CD8-positive, alpha-beta memory T cell (primary cell): Measurements from ENCODE around the gene SPNS3. TPM values are rescaled to one million over a fixed set of nuclear protein-coding genes. Genes with fewer than 3 reads are reported as not detected.

Source experiments
- CTCF ChIA-PET: fragments of 350-600 bp; sonication (Branson Sonifier 250); formaldehyde crosslinking; loops from one replicate; lab custom pipeline; 2021; ENCODE audit warnings: antibody characterized with exemption; lab: Charles Lee
- POLR2A ChIA-PET: fragments of 350-600 bp; sonication (Branson Sonifier 250); formaldehyde crosslinking; loops from one replicate; lab custom pipeline; 2021; ENCODE audit warnings: antibody characterized with exemption; lab: Charles Lee
- DNase-seq, 5 donors: peaks; one replicate each; pipeline versions ENCODE4 v3.0.0 to v3.0.0-alpha.2; 2020 to 2022; ENCODE audit warnings: mixed read lengths in 1 of 5
- H3K27ac ChIP-seq: one replicate; pipeline ENCODE4 v1.7.0; 2013; ENCODE audit warnings: low read depth, mild to moderate bottlenecking, low read length, moderate library complexity
- H3K27me3 ChIP-seq: 2 replicates; pipeline ENCODE4 v1.7.0; 2013; ENCODE audit warnings: low read length, mild to moderate bottlenecking; ENCODE audit not compliant: insufficient read depth, poor library complexity, severe bottlenecking
- H3K36me3 ChIP-seq: 2 replicates; pipeline ENCODE4 v1.7.0; 2013; ENCODE audit warnings: mild to moderate bottlenecking, low read length, moderate library complexity; ENCODE audit not compliant: insufficient read depth
- H3K4me1 ChIP-seq: 2 replicates; pipeline ENCODE4 v1.7.0; 2013; ENCODE audit warnings: mild to moderate bottlenecking, low read length, moderate library complexity; ENCODE audit not compliant: insufficient read depth
- H3K4me3 ChIP-seq: 2 replicates; pipeline ENCODE4 v1.7.0; 2013; ENCODE audit warnings: mild to moderate bottlenecking, low read length
- H3K9me3 ChIP-seq: 2 replicates; pipeline ENCODE4 v1.7.0; 2013; ENCODE audit warnings: mild to moderate bottlenecking, low read length
- H3K27ac Mint-ChIP-seq, 8 donors: one replicate each; pipeline ENCODE4 v1.8.0; 2020 to 2021; ENCODE audit warnings: mixed read lengths in 8 of 8, mild to moderate bottlenecking in 6 of 8, inconsistent platforms in 3 of 8, moderate library complexity in 3 of 8
- H3K27me3 Mint-ChIP-seq, 2 donors: one replicate each; pipeline ENCODE4 v1.8.0; 2020 to 2021; ENCODE audit warnings: mixed read lengths in 2 of 2, mild to moderate bottlenecking in 1 of 2, moderate library complexity in 1 of 2
- H3K36me3 Mint-ChIP-seq, 3 donors: one replicate each; pipeline ENCODE4 v1.8.0; 2020 to 2021; ENCODE audit warnings: mixed read lengths in 3 of 3, inconsistent platforms in 1 of 3, mild to moderate bottlenecking in 1 of 3
- H3K4me1 Mint-ChIP-seq, 3 donors: one replicate each; pipeline ENCODE4 v1.8.0; 2020 to 2021; ENCODE audit warnings: mixed read lengths in 3 of 3, inconsistent platforms in 1 of 3, mild to moderate bottlenecking in 1 of 3
- H3K4me3 Mint-ChIP-seq, 7 donors: one replicate each; pipeline ENCODE4 v1.8.0; 2020 to 2021; ENCODE audit warnings: mixed read lengths in 7 of 7, mild to moderate bottlenecking in 6 of 7, moderate library complexity in 4 of 7, inconsistent platforms in 2 of 7
- H3K9me3 Mint-ChIP-seq, 5 donors: one replicate each; pipeline ENCODE4 v1.8.0; 2020 to 2022; ENCODE audit warnings: mixed read lengths in 5 of 5, mild to moderate bottlenecking in 3 of 5, moderate library complexity in 2 of 5, inconsistent platforms in 1 of 5
- polyA plus RNA-seq: library from polyadenylated mRNA; unstranded; fragments of 300-500 nt; fragmentation: Illumina TruSeq; gene quantifications from one replicate; pipeline ENCODE4 v1.2.3, GENCODE V29; 2021
- total RNA-seq, 2 experiments: library from RNA; stranded (reverse); gene quantifications; one replicate each; pipeline ENCODE4 v1.2.3, GENCODE V29; 2021

Gene SPNS3
- total and polyA plus RNA-seq, 3 experiments from 2014 or later: 7.3 to 10.0 (median 7.5) TPM

- Histone ChIP-seq H3K4me3 (no peak overlapping the region), H3K27me3 (no peaks in the 10 kb centered on the region), H3K36me3 (no peaks in the 10 kb centered on the region), H3K27ac (no peak overlapping the region), H3K9me3 (no peaks in the 10 kb centered on the region), H3K4me1 (peaks cover 5% of the 10 kb centered on the region)
- ChIA-PET POLR2A (interaction anchor here (0.6 kb wide), 1 partner anchor 21 kb away, joined by 4 read pairs; no protein-coding TSS in a partner anchor), CTCF (no interaction called here)
- no peak overlapping the region for H3K27ac Mint-ChIP-seq
- H3K27me3 Mint-ChIP-seq: peaks cover 0 to 3% of the 10 kb centered on the region in 2 donors
- H3K9me3 Mint-ChIP-seq: no peaks in the 10 kb centered on the region
- DNase-seq: no peak
- peak overlapping the region in 1 of 7 donors; percentile 8 for H3K4me3 Mint-ChIP-seq
- peaks cover 0 to 10% (median 4%) of the 10 kb centered on the region in 3 donors for H3K4me1 Mint-ChIP-seq
- H3K36me3 Mint-ChIP-seq: no peaks in the 10 kb centered on the region
Observed at GRCh38 chr17:4475463-4475862, 41.7 kb downstream of the SPNS3 start.

GRCh38 chr17:4476017-4476416, 42.3 kb downstream of the SPNS3 start:
- Histone ChIP-seq H3K9me3 (no peaks in the 10 kb centered on the region), H3K27me3 (no peaks in the 10 kb centered on the region), H3K4me1 (peaks cover 10% of the 10 kb centered on the region), H3K27ac (no peak overlapping the region), H3K36me3 (no peaks in the 10 kb centered on the region), H3K4me3 (no peak overlapping the region)
- Mint-ChIP-seq H3K27me3 (peaks cover 0 to 3% of the 10 kb centered on the region in 2 donors), H3K9me3 (no peaks in the 10 kb centered on the region), H3K4me1 (peaks cover 4 to 16% (median 7%) of the 10 kb centered on the region in 3 donors), H3K4me3 (no peak overlapping the region), H3K36me3 (no peaks in the 10 kb centered on the region), H3K27ac (no peak overlapping the region)
- POLR2A ChIA-PET: interaction anchor here (0.6 kb wide), 1 partner anchor 22 kb away, joined by 4 read pairs; no protein-coding TSS in a partner anchor
- CTCF ChIA-PET: no interaction called here
- DNase-seq: no peak

GRCh38 chr17:4476511-4477070, 42.9 kb downstream of the SPNS3 start:
- no peaks in the 10 kb centered on the region for H3K36me3 ChIP-seq
- H3K4me3 ChIP-seq: no peak overlapping the region
- H3K9me3 ChIP-seq: no peaks in the 10 kb centered on the region
- no peaks in the 10 kb centered on the region for H3K27me3 ChIP-seq
- Mint-ChIP-seq H3K27ac (no peak overlapping the region), H3K4me3 (no peak overlapping the region), H3K4me1 (peaks cover 9 to 21% (median 13%) of the 10 kb centered on the region in 3 donors), H3K36me3 (no peaks in the 10 kb centered on the region), H3K9me3 (no peaks in the 10 kb centered on the region), H3K27me3 (peaks cover 0 to 3% of the 10 kb centered on the region in 2 donors)
- CTCF ChIA-PET: no interaction called here
- H3K27ac ChIP-seq: no peak overlapping the region
- peaks cover 16% of the 10 kb centered on the region for H3K4me1 ChIP-seq
- POLR2A ChIA-PET: no interaction called here
- DNase-seq: no peak

GRCh38 chr17:4477255-4477791, 43.6 kb downstream of the SPNS3 start:
- no peaks in the 10 kb centered on the region for H3K9me3 Mint-ChIP-seq
- H3K36me3 Mint-ChIP-seq: no peaks in the 10 kb centered on the region
- H3K4me1 ChIP-seq: peaks cover 19% of the 10 kb centered on the region
- peaks cover 0 to 3% of the 10 kb centered on the region in 2 donors for H3K27me3 Mint-ChIP-seq
- no peaks in the 10 kb centered on the region for H3K9me3 ChIP-seq
- peak overlapping the region in 1 of 8 donors; percentile 42 for H3K27ac Mint-ChIP-seq
- no peak overlapping the region for H3K4me3 ChIP-seq
- ChIA-PET CTCF (interaction anchor here (1.3 kb wide), 1 partner anchor 22 kb away, joined by 3 read pairs; the partner anchor contains the start of gene SPNS2), POLR2A (no interaction called here)
- no peak overlapping the region for H3K4me3 Mint-ChIP-seq
- DNase-seq: no peak
- H3K27me3 ChIP-seq: no peaks in the 10 kb centered on the region
- H3K36me3 ChIP-seq: no peaks in the 10 kb centered on the region
- no peak overlapping the region for H3K27ac ChIP-seq
- H3K4me1 Mint-ChIP-seq: peaks cover 15 to 29% (median 16%) of the 10 kb centered on the region in 3 donors

GRCh38 chr17:4478318-4478830, 44.6 kb downstream of the SPNS3 start:
- H3K27ac ChIP-seq: no peak overlapping the region
- POLR2A ChIA-PET: interaction anchor here (0.6 kb wide), 1 partner anchor 19 kb away, joined by 3 read pairs; no protein-coding TSS in a partner anchor
- no peak overlapping the region for H3K4me3 ChIP-seq
- DNase-seq: no peak
- CTCF ChIA-PET: interaction anchor here (1.3 kb wide), 1 partner anchor 21 kb away, joined by 3 read pairs; the partner anchor contains the start of gene SPNS2
- H3K4me3 Mint-ChIP-seq: no peak overlapping the region
- peaks cover 19% of the 10 kb centered on the region for H3K4me1 ChIP-seq
- no peaks in the 10 kb centered on the region for H3K9me3 Mint-ChIP-seq
- H3K27me3 Mint-ChIP-seq: peaks cover 0 to 3% of the 10 kb centered on the region in 2 donors
- H3K27ac Mint-ChIP-seq: peak overlapping the region in 3 of 8 donors; percentile 5 to 66 (median 27)
- no peaks in the 10 kb centered on the region for H3K9me3 ChIP-seq
- peaks cover 19 to 37% (median 25%) of the 10 kb centered on the region in 3 donors for H3K4me1 Mint-ChIP-seq
- H3K27me3 ChIP-seq: no peaks in the 10 kb centered on the region
- H3K36me3 Mint-ChIP-seq: no peaks in the 10 kb centered on the region
- no peaks in the 10 kb centered on the region for H3K36me3 ChIP-seq

- Histone ChIP-seq H3K27me3 (no peaks in the 10 kb centered on the region), H3K36me3 (no peaks in the 10 kb centered on the region), H3K9me3 (no peaks in the 10 kb centered on the region), H3K27ac (no peak overlapping the region), H3K4me3 (no peak overlapping the region), H3K4me1 (peaks cover 25% of the 10 kb centered on the region)
- ChIA-PET CTCF (no interaction called here), POLR2A (no interaction called here)
- H3K36me3 Mint-ChIP-seq: peaks cover 0 to 3% (median 0%) of the 10 kb centered on the region in 3 donors
- peaks cover 23 to 45% (median 32%) of the 10 kb centered on the region in 3 donors for H3K4me1 Mint-ChIP-seq
- H3K9me3 Mint-ChIP-seq: no peaks in the 10 kb centered on the region
- no peak overlapping the region for H3K4me3 Mint-ChIP-seq
- peak overlapping the region in 4 of 8 donors; percentile 24 to 66 (median 50) for H3K27ac Mint-ChIP-seq
- H3K27me3 Mint-ChIP-seq: peaks cover 0 to 3% of the 10 kb centered on the region in 2 donors
- DNase-seq: no peak
Observed at GRCh38 chr17:4479340-4479981, 45.7 kb downstream of the SPNS3 start.

GRCh38 chr17:4479982-4480751, 46.4 kb downstream of the SPNS3 start:
- Mint-ChIP-seq H3K27ac (peak overlapping the region in 5 of 8 donors; percentile 24 to 99 (median 44)), H3K27me3 (peaks cover 0 to 3% of the 10 kb centered on the region in 2 donors), H3K4me1 (peaks cover 28 to 52% (median 39%) of the 10 kb centered on the region in 3 donors), H3K9me3 (no peaks in the 10 kb centered on the region), H3K4me3 (peak overlapping the region in 1 of 7 donors; percentile 38), H3K36me3 (peaks cover 0 to 8% (median 0%) of the 10 kb centered on the region in 3 donors)
- DNase-seq: no peak
- Histone ChIP-seq H3K27me3 (no peaks in the 10 kb centered on the region), H3K9me3 (no peaks in the 10 kb centered on the region), H3K4me3 (no peak overlapping the region), H3K36me3 (no peaks in the 10 kb centered on the region), H3K4me1 (peaks cover 32% of the 10 kb centered on the region), H3K27ac (no peak overlapping the region)
- ChIA-PET CTCF (interaction anchor here (1.2 to 1.7 kb wide), 3 partner anchors 17 to 59 kb away, joined by 3 to 6 read pairs (median 4); partner anchors contain the start of gene SPNS2), POLR2A (interaction anchor here (0.6 to 1.6 kb wide), 4 partner anchors 11 to 75 kb away, joined by 3 to 7 read pairs (median 4); partner anchors contain the start of genes MYBBP1A and SPNS2)
